GM23338 (cell line): Measurements from ENCODE around the gene MACROD1. TPM values are rescaled to one million over a fixed set of nuclear protein-coding genes. Genes with fewer than 3 reads are reported as not detected.

Experiments used
- ATAC-seq: fragments of 200-7000 bp; cut with Tn5 transposase; 3 replicates; pipeline ENCODE4 v1.9.1; 2020
- DNase-seq: peaks from one replicate; pipeline ENCODE4 v3.0.0-alpha.2; 2015; ENCODE audit warnings: low spot score
- H2AFZ ChIP-seq: fragments of 200-600 bp; sonication (generic); 2 replicates; pipeline ENCODE4 v1.8.0; 2016; ENCODE audit warnings: antibody characterized with exemption, mild to moderate bottlenecking, moderate library complexity
- H3F3A ChIP-seq: fragments of 200-600 bp; sonication (generic); replicated peaks from 2 replicates; pipeline ENCODE4 v1.8.0; 2017; ENCODE audit warnings: antibody characterized with exemption, mixed run types, low read depth
- H3K27ac ChIP-seq: fragments of 200-600 bp; sonication (generic); 2 replicates; pipeline ENCODE4 v1.6.1; 2016; ENCODE audit warnings: low read depth
- H3K27me3 ChIP-seq: fragments of 200-600 bp; sonication (generic); 2 replicates; pipeline ENCODE4 v1.8.0; 2016; ENCODE audit warnings: mild to moderate bottlenecking, mixed run types, moderate library complexity; ENCODE audit not compliant: insufficient read depth
- H3K36me3 ChIP-seq: fragments of 200-600 bp; sonication (generic); 2 replicates; pipeline ENCODE4 v1.8.0; 2016; ENCODE audit warnings: mild to moderate bottlenecking; ENCODE audit not compliant: insufficient read depth
- H3K4me1 ChIP-seq: fragments of 200-600 bp; sonication (generic); 2 replicates; pipeline ENCODE4 v1.8.0; 2016; ENCODE audit warnings: mild to moderate bottlenecking, moderate library complexity; ENCODE audit not compliant: insufficient read depth
- H3K4me2 ChIP-seq: fragments of 200-600 bp; sonication (generic); 2 replicates; pipeline ENCODE4 v1.7.1; 2017; ENCODE audit warnings: mixed run types
- H3K4me3 ChIP-seq: fragments of 200-600 bp; sonication (generic); 2 replicates; pipeline ENCODE4 v1.6.1; 2016; ENCODE audit warnings: mixed run types
- H3K79me2 ChIP-seq: fragments of 200-600 bp; sonication (generic); replicated peaks from 2 replicates; pipeline ENCODE4 v1.8.0; 2017; ENCODE audit warnings: mild to moderate bottlenecking; ENCODE audit not compliant: insufficient read depth
- H3K9me2 ChIP-seq: fragments of 200-600 bp; sonication (generic); 2 replicates; pipeline ENCODE4 v1.8.0; 2017; ENCODE audit not compliant: insufficient read depth
- H4K20me1 ChIP-seq: fragments of 200-600 bp; sonication (generic); replicated peaks from 2 replicates; pipeline ENCODE4 v1.8.0; 2017; ENCODE audit warnings: mild to moderate bottlenecking; ENCODE audit not compliant: insufficient read depth
- H3K27ac Mint-ChIP-seq: 2 replicates; pipeline ENCODE4 v1.8.0; 2020; ENCODE audit warnings: inconsistent platforms, mild to moderate bottlenecking, moderate library complexity, mixed read lengths
- H3K27me3 Mint-ChIP-seq: 3 replicates; pipeline ENCODE4 v1.8.0; 2022; ENCODE audit warnings: low read depth, mild to moderate bottlenecking, moderate library complexity, mixed read lengths, inconsistent platforms; ENCODE audit not compliant: insufficient read depth, poor library complexity
- H3K36me3 Mint-ChIP-seq: 3 replicates; pipeline ENCODE4 v1.8.0; 2021; ENCODE audit warnings: low read depth, mild to moderate bottlenecking, inconsistent platforms, moderate library complexity, mixed read lengths
- H3K4me1 Mint-ChIP-seq: 3 replicates; pipeline ENCODE4 v1.8.0; 2020; ENCODE audit warnings: mild to moderate bottlenecking, inconsistent platforms, mixed read lengths
- H3K4me3 Mint-ChIP-seq: 3 replicates; pipeline ENCODE4 v1.8.0; 2021; ENCODE audit warnings: moderate library complexity, mild to moderate bottlenecking, inconsistent platforms, mixed read lengths
- H3K9me3 Mint-ChIP-seq: 3 replicates; pipeline ENCODE4 v1.8.0; 2020; ENCODE audit warnings: moderate library complexity, mild to moderate bottlenecking, inconsistent platforms, mixed read lengths
- CREB1 ChIP-seq: fragments of 250-450 bp; sonication (Bioruptor Pico); IDR thresholded peaks from 2 replicates; pipeline ENCODE4 v1.5.0; 2020; ENCODE audit warnings: low read depth, mild to moderate bottlenecking, moderate library complexity
- CTCF ChIP-seq, 2 experiments: fragments of 200-600 bp in 1 of 2; sonication (generic) in 1 of 2; conservative IDR thresholded peaks; 2 replicates each; pipeline versions ENCODE4 v1.5.1 to v1.6.1; 2016 to 2017; ENCODE audit warnings: antibody characterized with exemption in 2 of 2, low read depth in 2 of 2, mild to moderate bottlenecking in 2 of 2, moderate library complexity in 1 of 2
- ETS1 ChIP-seq: IDR thresholded peaks from 2 replicates; pipeline ENCODE4 v1.6.1; 2016; ENCODE audit warnings: antibody characterized with exemption
- EZH2 ChIP-seq: fragments of 200-600 bp; sonication (generic); IDR thresholded peaks from one replicate; pipeline ENCODE4 v1.8.0; 2017; ENCODE audit warnings: antibody characterized with exemption, mild to moderate bottlenecking, low read depth; ENCODE audit not compliant: unreplicated experiment
- EZH2phosphoT487 ChIP-seq: fragments of 200-600 bp; sonication (generic); IDR thresholded peaks from one replicate; pipeline ENCODE4 v1.8.1; 2018; ENCODE audit warnings: antibody characterized with exemption; ENCODE audit not compliant: unreplicated experiment
- JUNB ChIP-seq: IDR thresholded peaks from one replicate; pipeline ENCODE4 v1.6.1; 2016; ENCODE audit warnings: antibody characterized with exemption; ENCODE audit not compliant: unreplicated experiment
- NANOG ChIP-seq: IDR thresholded peaks from 2 replicates; pipeline ENCODE4 v1.6.1; 2016; ENCODE audit warnings: antibody characterized with exemption, borderline replicate concordance
- POLR2AphosphoS5 ChIP-seq: IDR thresholded peaks from 2 replicates; pipeline ENCODE4 v1.6.1; 2016; ENCODE audit warnings: antibody characterized with exemption, low read depth
- REST ChIP-seq: IDR thresholded peaks from one replicate; pipeline ENCODE4 v1.6.1; 2018; ENCODE audit warnings: antibody characterized with exemption; ENCODE audit not compliant: unreplicated experiment
- STAT1 ChIP-seq: IDR thresholded peaks from one replicate; pipeline ENCODE4 v1.6.1; 2016; ENCODE audit warnings: antibody characterized with exemption; ENCODE audit not compliant: unreplicated experiment
- ZNF114 ChIP-seq: fragments of 250-450 bp; sonication (Bioruptor Pico); IDR thresholded peaks from 2 replicates; pipeline ENCODE4 v1.5.0; 2020; ENCODE audit warnings: mild to moderate bottlenecking, moderate library complexity
- ZNF331 ChIP-seq: fragments of 250-450 bp; sonication (Bioruptor Pico); IDR thresholded peaks from 2 replicates; pipeline ENCODE4 v1.5.0; 2020; ENCODE audit warnings: low read depth, mild to moderate bottlenecking, moderate library complexity
- ZNF462 ChIP-seq: fragments of 250-450 bp; sonication (Bioruptor Pico); IDR thresholded peaks from 2 replicates; pipeline ENCODE4 v1.5.0; 2020; ENCODE audit warnings: mild to moderate bottlenecking, moderate library complexity
- polyA plus RNA-seq: library from polyadenylated mRNA; unstranded; fragments of >200 nt; fragmentation: Nextera tagmentation; extraction: Ambion mirVana; gene quantifications from 2 replicates; pipeline ENCODE4 v1.2.1, GENCODE V29; 2016
- total RNA-seq: library from RNA; depleted of rRNA; stranded (reverse); fragments of >200 nt; shearing (Covaris generic); gene quantifications from 2 replicates; pipeline ENCODE4 v1.2.3, GENCODE V29; 2014

Gene MACROD1
- total and polyA plus RNA-seq, 2 experiments from 2014 or later, result 33.0 to 51.6 TPM

- H3K36me3 Mint-ChIP-seq, result peaks cover 13% of the 10 kb centered on the region; the same call in 2 of the 3 replicates
- TF ChIP-seq CREB1 (CRISPR knock-in tag), result no peak
- no peak for TF ChIP-seq EZH2phosphoT487
- no peak for TF ChIP-seq ZNF331 (CRISPR knock-in tag)
- TF ChIP-seq ZNF114 (CRISPR knock-in tag), result no peak
- no peak for TF ChIP-seq ZNF462 (CRISPR knock-in tag)
- no peak for TF ChIP-seq JUNB
- TF ChIP-seq EZH2, result no peak
- no peak for TF ChIP-seq REST
- no peak for TF ChIP-seq STAT1
- TF ChIP-seq CTCF (conservative IDR thresholded peaks at IDR 0.05; ENCODE audit: low read depth in 2 of 2), result no peak; a peak in 1 of 4 replicates
- TF ChIP-seq POLR2AphosphoS5, result no peak
- no peak for TF ChIP-seq ETS1
- TF ChIP-seq NANOG, result no peak
- H3K27me3 Mint-ChIP-seq, result peaks cover 24% of the 10 kb centered on the region
- H3K36me3 ChIP-seq, result no peaks in the 10 kb centered on the region
- H3K4me1 ChIP-seq, result peaks cover 14% of the 10 kb centered on the region; the same call in 1 of the 2 replicates
- H3K27ac ChIP-seq, result no peak overlapping the region
- no peak overlapping the region for H3K27ac Mint-ChIP-seq
- H3K4me2 ChIP-seq, result peak overlapping the region; percentile 87
- H4K20me1 ChIP-seq, result peaks cover 7% of the 10 kb centered on the region
- no peaks in the 10 kb centered on the region for H3K79me2 ChIP-seq
- no peaks in the 10 kb centered on the region for H3K9me2 ChIP-seq
- H3K27me3 ChIP-seq, result peaks cover 11% of the 10 kb centered on the region
- H3K4me3 ChIP-seq, result peak overlapping the region; percentile 73
- DNase-seq (no peak), ATAC-seq (peak; percentile 6)
- H2AFZ ChIP-seq, result peak overlapping the region; percentile 91
- peaks cover 10% of the 10 kb centered on the region; the same call in 2 of the 3 replicates for H3K4me1 Mint-ChIP-seq
- H3K4me3 Mint-ChIP-seq, result peak overlapping the region; percentile 81
- H3K9me3 Mint-ChIP-seq, result peaks cover 7% of the 10 kb centered on the region; the same call in 2 of the 3 replicates
- H3F3A ChIP-seq, result peaks cover 19% of the 10 kb centered on the region
Observed at GRCh38 chr11:64165481-64165841, 452 bp downstream of the MACROD1 start.
